Measurements from ENCODE around the gene NPAS2. TPM values are rescaled to one million over a fixed set of nuclear protein-coding genes. Genes with fewer than 3 reads are reported as not detected.

The NPAS2 gene
- total RNA-seq, 1 experiment from 2014 or later, result 93.5 TPM

- DNase-seq (ENCODE audit: low read depth), result no peak
These were observed 120.3 kb downstream of the NPAS2 start for GRCh38 chr2:100940240-100940639.

DNA sequence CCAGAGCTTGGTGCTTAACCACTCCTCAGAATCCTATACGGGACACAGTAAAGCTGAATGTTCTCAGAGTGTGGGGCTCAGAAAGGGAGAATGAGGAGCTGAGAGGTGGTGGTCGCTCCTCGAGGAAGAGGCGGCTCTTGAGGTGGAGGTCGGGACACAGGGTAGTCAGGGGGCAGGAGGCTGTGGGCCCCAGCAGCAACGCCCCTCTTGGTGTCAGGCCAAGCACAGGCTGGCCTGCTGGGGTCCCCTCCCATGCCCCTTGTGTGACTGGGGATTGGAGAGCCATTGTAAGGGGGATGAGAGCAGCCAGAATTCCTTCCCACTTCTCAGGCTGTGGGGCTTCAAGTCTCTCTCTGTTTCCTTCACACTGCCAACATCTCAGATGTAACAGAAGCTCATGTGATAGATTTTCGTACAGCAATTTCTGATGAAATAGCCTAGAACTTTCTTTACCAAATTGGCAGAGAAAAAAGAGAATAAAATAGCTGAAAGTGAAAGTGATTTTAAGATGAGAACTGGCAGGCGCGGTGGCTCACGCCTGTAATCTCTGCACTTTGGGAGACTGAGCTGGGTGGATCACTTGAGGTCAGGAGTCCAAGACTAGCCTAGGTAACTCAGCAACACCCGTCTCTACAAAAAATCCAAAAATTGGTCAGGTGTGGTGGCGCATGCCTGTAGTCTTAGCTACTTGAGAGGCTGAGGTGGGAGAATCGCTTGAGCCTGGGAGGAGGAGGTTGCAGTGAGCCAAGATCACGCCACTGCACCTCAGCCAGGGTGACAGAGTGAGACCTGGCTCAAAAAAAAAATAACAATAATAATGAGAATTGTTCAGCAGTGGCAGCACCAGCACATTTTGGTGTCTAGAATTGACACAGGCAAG, 121.1 kb downstream of the NPAS2 start:
- no peak for DNase-seq (ENCODE audit: low read depth)

DNA sequence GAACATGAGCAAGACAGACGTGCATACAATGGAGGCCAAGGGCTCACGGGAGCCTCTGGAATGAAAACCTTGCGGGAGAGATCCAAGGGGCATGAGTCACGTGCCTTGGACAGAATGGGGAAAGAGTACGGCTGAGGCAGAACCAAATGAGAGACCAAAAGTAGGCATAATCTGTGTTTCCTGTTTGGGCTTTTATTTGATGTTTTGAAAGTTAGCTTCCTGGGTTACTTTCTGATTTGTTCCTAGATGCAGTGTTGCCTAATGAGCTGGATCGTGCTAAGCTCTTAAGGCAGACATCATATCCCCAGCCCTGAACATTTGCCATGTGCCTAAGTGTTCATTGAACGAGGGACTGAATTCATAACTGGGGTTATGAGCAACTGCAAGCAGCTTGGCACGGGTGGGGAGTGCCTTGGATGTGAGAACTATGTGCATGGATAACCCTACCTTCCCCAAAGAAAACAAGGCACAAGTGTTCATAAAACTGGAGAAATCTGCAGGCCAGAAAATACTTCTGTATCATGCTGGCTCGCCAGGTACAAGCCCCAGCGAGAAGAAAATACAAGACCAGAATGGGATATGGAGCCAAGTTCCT, 121.8 kb downstream of the NPAS2 start:
- peak; percentile 38 for DNase-seq (ENCODE audit: low read depth)

DNA sequence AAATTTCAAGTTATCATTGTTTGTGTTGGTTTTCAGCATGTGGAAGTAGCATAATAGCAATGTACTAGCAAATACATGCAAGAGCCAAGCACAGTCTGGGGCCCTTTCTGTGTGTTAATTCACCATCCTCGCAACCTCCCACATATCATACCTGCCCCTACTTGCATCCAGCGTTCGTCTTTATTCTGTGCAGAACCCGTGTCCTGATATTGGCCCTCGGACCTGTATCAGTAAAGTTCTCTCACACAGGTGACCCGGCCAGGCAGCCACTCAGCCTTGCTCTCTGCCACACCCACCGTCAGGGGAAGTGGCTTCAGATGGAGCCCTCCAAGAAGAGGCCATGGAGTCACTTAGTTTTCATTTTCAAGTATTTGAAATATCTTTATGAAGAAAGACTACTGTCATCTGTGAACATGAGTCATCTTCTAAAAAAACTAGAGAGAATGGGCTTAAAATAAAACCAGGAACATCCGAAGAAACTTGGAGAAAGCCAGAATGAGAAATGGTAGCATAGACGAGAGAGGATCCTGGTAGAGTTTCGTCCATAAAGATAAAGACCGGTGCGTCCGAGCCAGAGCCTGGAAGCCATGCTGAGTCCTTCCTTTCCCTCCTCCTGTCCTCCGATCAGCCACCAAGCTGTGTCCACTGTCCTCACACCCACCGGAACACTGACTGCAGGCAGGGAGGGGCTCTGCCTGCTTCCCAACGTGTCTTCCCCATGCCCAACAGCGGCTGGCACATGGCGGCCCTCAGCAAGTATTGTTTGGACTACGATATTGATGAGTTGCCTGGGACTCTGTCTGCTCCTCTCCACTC, 124.9 kb downstream of the NPAS2 start:
- no peak for DNase-seq (ENCODE audit: low read depth)

GRCh38 chr2:100945433-100945740, 125.4 kb downstream of the NPAS2 start:
- DNase-seq (ENCODE audit: low read depth), result no peak

GRCh38 chr2:100945930-100946607, 126.1 kb downstream of the NPAS2 start:
- DNase-seq (ENCODE audit: low read depth), result no peak

GRCh38 chr2:100948942-100949811, 129.2 kb downstream of the NPAS2 start:
- DNase-seq (ENCODE audit: low read depth), result no peak

DNA sequence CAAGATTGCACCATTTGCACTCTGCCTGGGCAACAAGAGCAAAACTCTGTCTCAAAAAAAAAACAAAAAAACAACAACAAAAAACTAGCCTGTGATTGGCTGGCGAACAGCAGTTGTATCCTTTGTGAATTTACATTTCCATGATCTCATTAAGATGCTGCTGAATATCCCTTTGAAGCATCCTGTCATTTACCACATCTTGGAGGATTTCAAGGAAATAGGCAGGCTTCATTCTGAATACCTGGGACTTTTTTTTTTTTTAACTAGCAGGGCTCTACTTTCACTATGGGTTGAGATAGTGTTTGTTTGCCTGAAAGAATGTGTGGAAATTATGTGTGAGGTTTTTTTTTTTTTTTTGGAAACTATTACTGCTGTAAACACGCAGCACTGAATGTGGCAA, 132.6 kb downstream of the NPAS2 start:
- no peak for DNase-seq (ENCODE audit: low read depth)

- no peak for DNase-seq (ENCODE audit: low read depth)
These were observed 133.6 kb downstream of the NPAS2 start for GRCh38 chr2:100953406-100954043.

- DNase-seq (ENCODE audit: low read depth), result no peak
These were observed 134.1 kb downstream of the NPAS2 start for GRCh38 chr2:100954044-100954420.

DNA sequence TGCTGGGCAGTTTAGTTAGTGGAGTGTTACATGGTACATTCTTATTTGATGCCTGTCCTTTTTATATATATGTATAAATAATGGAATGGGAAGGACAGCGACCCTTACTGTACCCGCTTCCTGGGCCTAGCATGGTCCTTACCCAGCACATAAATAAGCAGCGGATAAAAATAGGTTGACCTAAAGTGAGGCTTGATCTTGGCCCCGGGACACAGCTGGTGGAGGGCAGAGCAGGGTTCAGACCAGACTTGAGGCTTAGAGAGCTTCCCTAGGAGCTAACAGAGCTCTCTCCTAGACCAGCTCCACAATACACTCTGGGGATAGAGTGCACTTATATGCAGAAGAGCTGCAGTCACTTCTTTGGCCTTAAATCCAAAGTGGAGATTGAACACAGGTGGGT, 135.3 kb downstream of the NPAS2 start:
- no peak for DNase-seq (ENCODE audit: low read depth)

GRCh38 chr2:100956081-100956480, 136.1 kb downstream of the NPAS2 start:
- no peak for DNase-seq (ENCODE audit: low read depth)

GRCh38 chr2:100957996-100958653, 138.2 kb downstream of the NPAS2 start:
- peak; percentile 34 for DNase-seq (ENCODE audit: low read depth)

- no peak for DNase-seq (ENCODE audit: low read depth)
These were observed 139.4 kb downstream of the NPAS2 start for GRCh38 chr2:100959225-100959880.

DNA sequence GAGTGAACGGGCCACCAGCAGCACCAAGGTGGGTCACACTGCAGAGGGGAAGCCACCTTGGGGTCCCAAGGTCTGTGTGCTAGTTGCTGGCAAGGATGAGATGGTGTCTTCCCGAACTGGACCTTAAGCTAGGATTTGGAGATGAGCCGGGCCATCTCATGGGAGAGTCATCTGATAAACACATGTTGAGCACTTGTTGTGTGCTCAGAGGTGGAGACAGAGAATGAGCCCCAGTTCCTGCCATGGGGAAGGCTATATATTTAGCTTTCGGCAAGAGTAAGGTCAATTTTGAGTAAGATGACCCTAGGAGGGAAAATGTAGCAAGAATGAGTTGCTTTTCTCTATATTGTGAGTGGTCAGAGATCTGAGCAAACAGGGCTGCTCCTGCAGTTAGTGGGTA, 140.7 kb downstream of the NPAS2 start:
- DNase-seq (ENCODE audit: low read depth), result no peak

DNA sequence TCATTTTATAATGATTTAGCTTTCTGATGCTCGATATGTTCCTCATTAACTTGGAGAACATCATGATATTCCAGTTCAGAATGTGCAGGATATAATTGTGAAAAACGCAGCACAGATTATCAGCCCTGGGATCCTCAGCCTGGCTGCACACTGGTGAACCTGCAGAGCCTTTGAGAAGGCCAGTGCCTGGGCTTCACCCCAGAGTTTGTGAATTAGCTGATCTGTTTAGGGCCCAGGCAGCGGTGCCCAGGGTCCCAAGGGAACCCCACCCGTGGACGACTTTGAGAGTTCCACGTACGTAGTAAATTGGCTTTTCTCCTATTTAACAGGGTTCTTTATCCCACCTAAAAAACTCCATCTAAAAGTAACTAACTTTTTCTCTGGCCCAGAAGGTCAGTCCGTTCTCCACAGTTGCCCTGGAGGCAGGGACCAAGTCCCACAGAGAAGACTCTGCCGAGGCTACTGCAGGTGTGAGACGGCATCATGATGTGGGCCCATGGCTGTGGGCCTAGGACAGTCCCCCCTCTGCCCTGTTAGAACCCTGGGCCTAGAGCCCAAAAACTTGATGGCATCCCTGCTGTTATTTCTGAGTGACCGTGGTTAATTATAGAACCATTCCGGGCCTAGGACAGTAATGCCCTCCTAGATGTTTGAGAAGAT, 142.6 kb downstream of the NPAS2 start:
- DNase-seq (ENCODE audit: low read depth), result no peak

- no peak for DNase-seq (ENCODE audit: low read depth)
These were observed 143.1 kb downstream of the NPAS2 start for GRCh38 chr2:100963026-100963375.

GRCh38 chr2:100964222-100964621, 144.3 kb downstream of the NPAS2 start:
- DNase-seq (ENCODE audit: low read depth), result no peak

- no peak for DNase-seq (ENCODE audit: low read depth)
These were observed 144.8 kb downstream of the NPAS2 start for GRCh38 chr2:100964681-100965169.
